PFSK-1 (cell line): Measurements from ENCODE around the gene SNX12.

Experiments used
- FOXP2 ChIP-seq: optimal IDR thresholded peaks from 2 replicates; pipeline ENCODE3; 2011; ENCODE audit warnings: borderline replicate concordance, control low read depth, inconsistent platforms; ENCODE audit not compliant: insufficient read depth; ENCODE audit errors: extremely low read length, extremely low read depth
- POLR2AphosphoS5 ChIP-seq: IDR thresholded peaks from 2 replicates; pipeline ENCODE4 v1.6.1; 2012; ENCODE audit warnings: low read depth, mild to moderate bottlenecking, control low read depth, low read length, moderate library complexity
- REST ChIP-seq, 2 experiments: IDR thresholded peaks; 2 replicates each; pipeline versions ENCODE4 v1.6.1 to v1.8.0; 2011 to 2012; ENCODE audit warnings: low read depth in 2 of 2, low read length in 2 of 2, control low read depth in 1 of 2, inconsistent platforms in 1 of 2, mild to moderate bottlenecking in 1 of 2, moderate library complexity in 1 of 2; ENCODE audit not compliant: insufficient read depth in 1 of 2
- SIN3A ChIP-seq: IDR thresholded peaks from 2 replicates; pipeline ENCODE4 v1.6.1; 2012; ENCODE audit warnings: mild to moderate bottlenecking, low read length, moderate library complexity, borderline replicate concordance; ENCODE audit not compliant: insufficient read depth
- TAF1 ChIP-seq: IDR thresholded peaks from 2 replicates; pipeline ENCODE4 v1.6.1; 2012; ENCODE audit warnings: low read length, control low read depth, borderline replicate concordance; ENCODE audit not compliant: insufficient read depth

Gene SNX12

DNA sequence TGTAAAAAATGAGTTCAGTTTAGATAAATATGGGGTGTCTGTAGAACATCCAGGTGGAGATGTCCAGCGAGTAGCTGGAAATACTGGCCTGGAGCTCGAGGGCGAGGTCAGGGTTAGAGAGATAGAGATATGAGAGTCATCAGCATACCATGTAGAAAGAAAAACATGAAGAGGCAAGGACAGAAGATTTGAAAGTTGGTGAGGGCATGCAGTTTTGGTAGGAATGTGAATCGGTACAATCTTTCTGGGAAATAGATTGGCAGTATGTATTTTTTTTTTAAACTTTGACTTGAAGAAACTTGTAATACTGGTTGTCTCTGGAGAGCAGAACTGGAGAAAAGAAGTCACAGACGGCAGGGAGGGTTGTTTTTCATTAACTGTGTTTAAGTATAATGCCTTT is 2.4 kb upstream of the SNX12 start:
- TF ChIP-seq REST (IDR thresholded peaks at IDR 0.05; ENCODE audit: insufficient read depth in 1 of 2, low read depth in 2 of 2, low read length in 2 of 2) (no peak), POLR2AphosphoS5 (no peak), SIN3A (no peak), FOXP2 (no peak), TAF1 (no peak)

GRCh38 chrX:71067712-71068043 is 456 bp downstream of the SNX12 start:
- no peak for TF ChIP-seq FOXP2
- peak; percentile 28; the same call in 1 of the 2 replicates for TF ChIP-seq TAF1

- TF ChIP-seq FOXP2: no peak
- no peak for TF ChIP-seq REST (IDR thresholded peaks at IDR 0.05; ENCODE audit: insufficient read depth in 1 of 2, low read depth in 2 of 2, low read length in 2 of 2)
- no peak for TF ChIP-seq TAF1
- TF ChIP-seq POLR2AphosphoS5: no peak
- TF ChIP-seq SIN3A: no peak
Measured at GRCh38 chrX:71067089-71067488, 1.0 kb downstream of the SNX12 start.

GRCh38 chrX:71060127-71060526 is 8.0 kb downstream of the SNX12 start:
- TF ChIP-seq POLR2AphosphoS5 (no peak), TAF1 (no peak), FOXP2 (no peak), SIN3A (no peak), REST (IDR thresholded peaks at IDR 0.05; ENCODE audit: insufficient read depth in 1 of 2, low read depth in 2 of 2, low read length in 2 of 2) (no peak)

DNA sequence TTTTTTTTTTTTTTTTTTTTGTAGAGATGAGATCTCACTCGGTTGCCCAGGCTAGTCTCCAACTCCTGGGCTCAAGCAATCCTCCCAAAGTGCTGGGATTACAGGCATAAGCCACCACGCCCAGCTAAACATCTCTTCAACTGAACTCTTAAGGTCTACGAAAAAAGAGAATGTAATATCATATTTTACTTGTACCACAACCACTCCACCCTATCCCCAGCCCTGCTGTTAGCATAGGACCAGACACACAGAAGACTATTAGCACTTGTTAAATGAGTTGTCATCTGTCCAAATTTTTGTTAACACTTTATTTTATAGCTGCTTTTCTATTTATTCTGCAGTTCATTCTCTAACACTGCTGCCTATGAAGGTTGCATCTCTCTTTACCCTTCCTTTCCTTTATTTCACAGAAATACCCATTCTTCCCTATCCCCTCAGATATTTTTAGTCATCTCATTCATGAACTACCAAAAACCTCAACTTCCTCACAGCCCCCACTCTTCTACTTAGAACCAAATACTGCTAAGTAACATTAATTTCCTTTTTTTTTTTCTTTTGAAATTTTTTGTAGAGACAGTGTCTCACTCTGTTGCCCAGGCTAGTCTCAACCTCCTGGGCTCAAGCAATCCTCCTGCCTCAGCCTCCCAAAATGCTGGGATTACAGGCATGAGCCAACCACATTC is 10.1 kb downstream of the SNX12 start:
- no peak for TF ChIP-seq FOXP2
- TF ChIP-seq REST (IDR thresholded peaks at IDR 0.05; ENCODE audit: insufficient read depth in 1 of 2, low read depth in 2 of 2, low read length in 2 of 2): no peak
